ENCODE results near the gene DSG2. TPM values are rescaled to one million over a fixed set of nuclear protein-coding genes. Genes with fewer than 3 reads are reported as not detected.
"Not testable (repeated sequence)": the region's sequence is repeated elsewhere in the genome, so short reads cannot be mapped to it uniquely, and the experiment has no call there.

Gene DSG2
- total RNA-seq, 4 donors from 2014 or later: 1.2 to 6.2 (median 2.9) TPM

DNA sequence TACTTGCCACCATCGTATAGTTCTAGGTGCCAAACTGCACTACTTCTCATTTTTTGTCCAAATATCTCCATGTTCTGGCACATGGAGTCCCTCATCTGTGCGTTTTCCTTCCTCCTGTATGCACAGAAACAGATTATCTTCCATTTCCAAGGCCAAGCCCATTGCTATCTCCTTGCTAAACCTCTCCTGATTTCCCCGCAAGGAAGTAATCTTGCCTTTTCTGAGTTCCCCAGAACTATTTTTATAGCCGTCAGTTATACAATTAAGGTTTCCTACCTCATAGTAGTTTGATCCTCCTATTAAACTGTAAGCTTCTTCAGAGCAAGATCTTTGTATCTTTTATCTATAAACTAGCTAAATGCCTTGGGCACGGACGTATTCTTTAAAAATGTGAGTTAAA lies 7.2 kb downstream of the DSG2 start:
- Histone ChIP-seq H3K4me3 (no peak overlapping the region), H3K27me3 (peaks cover 0 to 5% (median 1%) of the 10 kb centered on the region in 4 donors), H3K27ac (replicated peaks in 1 of 4) (no peak overlapping the region), H3K36me3 (no peaks in the 10 kb centered on the region), H3K4me1 (no peaks in the 10 kb centered on the region), H3K9me3 (no peaks in the 10 kb centered on the region)
- intact Hi-C loops (cut with DNase I): no loop called here
- TF ChIP-seq, protein P1, sequence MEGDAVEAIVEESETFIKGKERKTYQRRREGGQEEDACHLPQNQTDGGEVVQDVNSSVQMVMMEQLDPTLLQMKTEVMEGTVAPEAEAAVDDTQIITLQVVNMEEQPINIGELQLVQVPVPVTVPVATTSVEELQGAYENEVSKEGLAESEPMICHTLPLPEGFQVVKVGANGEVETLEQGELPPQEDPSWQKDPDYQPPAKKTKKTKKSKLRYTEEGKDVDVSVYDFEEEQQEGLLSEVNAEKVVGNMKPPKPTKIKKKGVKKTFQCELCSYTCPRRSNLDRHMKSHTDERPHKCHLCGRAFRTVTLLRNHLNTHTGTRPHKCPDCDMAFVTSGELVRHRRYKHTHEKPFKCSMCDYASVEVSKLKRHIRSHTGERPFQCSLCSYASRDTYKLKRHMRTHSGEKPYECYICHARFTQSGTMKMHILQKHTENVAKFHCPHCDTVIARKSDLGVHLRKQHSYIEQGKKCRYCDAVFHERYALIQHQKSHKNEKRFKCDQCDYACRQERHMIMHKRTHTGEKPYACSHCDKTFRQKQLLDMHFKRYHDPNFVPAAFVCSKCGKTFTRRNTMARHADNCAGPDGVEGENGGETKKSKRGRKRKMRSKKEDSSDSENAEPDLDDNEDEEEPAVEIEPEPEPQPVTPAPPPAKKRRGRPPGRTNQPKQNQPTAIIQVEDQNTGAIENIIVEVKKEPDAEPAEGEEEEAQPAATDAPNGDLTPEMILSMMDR (IDR thresholded peaks at IDR 0.05): no peak
- no peak for TF ChIP-seq POLR2AphosphoS5 (IDR thresholded peaks at IDR 0.05)
- WGBS: 74% methylated on average over 6 of the region's 6 CpGs
- no peak for DNase-seq (ENCODE audit: extremely low spot score)

DNA sequence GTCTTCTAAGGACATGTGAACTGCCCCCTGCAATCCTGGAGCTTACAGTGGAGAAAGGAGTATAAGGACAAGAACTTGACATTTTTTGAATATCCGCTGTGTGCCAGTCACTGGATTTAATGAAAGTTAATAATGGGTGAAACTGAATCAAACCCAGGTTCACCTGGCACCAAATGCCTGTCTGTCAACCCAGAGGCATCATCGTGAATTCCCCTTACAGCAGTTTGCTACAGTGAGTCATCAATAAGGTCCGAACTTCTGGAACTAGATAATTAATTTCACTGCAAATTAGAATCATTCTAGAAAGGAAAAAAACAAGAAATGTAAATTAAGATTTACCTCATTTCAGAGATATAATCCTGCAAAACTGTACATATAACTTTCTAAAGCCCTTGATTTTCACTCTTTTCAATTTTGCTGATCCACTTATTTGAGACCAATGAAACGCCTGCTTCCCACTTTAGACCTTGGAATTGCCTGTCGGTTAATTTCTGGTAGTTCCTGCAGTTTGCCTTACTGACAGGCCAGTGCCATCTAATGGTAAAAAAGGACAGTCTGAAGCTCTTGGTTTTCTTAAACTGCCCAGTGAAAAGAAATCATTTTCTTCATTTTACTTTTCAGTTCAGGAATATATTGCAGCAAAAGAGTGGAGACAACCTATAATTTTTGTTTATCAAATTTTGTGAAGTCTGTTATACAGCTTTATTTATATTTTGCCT lies 8.2 kb downstream of the DSG2 start:
- Histone ChIP-seq H3K4me3 (no peak overlapping the region), H3K27ac (replicated peaks in 1 of 4) (no peak overlapping the region), H3K27me3 (peaks cover 0 to 5% (median 0%) of the 10 kb centered on the region in 4 donors), H3K9me3 (no peaks in the 10 kb centered on the region), H3K36me3 (no peaks in the 10 kb centered on the region), H3K4me1 (no peaks in the 10 kb centered on the region)
- DNase-seq (ENCODE audit: extremely low spot score): no peak
- intact Hi-C loops (cut with DNase I): no loop called here
- TF ChIP-seq POLR2A (IDR thresholded peaks at IDR 0.05; ENCODE audit: low read depth): no peak
- TF ChIP-seq EP300 (IDR thresholded peaks at IDR 0.05): no peak
- TF ChIP-seq, protein P1 (IDR thresholded peaks at IDR 0.05): no peak
- no peak for TF ChIP-seq POLR2AphosphoS5 (IDR thresholded peaks at IDR 0.05)
- 70% methylated on average over 5 of the region's 5 CpGs for WGBS

DNA sequence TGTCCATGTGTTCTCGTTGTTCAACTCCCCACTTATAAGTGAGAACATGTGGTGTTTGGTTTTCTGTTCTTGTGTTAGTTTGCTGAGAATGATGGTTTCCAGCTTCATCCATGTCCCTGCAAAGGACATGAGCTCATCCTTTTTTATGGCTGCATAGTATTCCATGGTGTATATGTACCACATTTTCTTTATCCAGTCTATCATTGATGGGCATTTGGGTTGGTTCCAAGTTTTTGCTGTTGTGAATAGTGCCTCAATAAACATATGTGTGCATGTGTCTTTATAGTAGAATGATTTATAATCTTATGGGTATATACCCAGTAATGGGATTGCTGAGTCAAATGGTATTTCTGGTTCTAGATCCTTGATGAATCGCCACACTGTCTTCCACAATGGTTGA lies 9.1 kb downstream of the DSG2 start:
- WGBS: 87% methylated on average over 2 of the region's 2 CpGs
- H3K27ac ChIP-seq (replicated peaks in 1 of 4); H3K9me3 ChIP-seq; H3K4me3 ChIP-seq; H3K27me3 ChIP-seq; intact Hi-C loops (cut with DNase I); DNase-seq (ENCODE audit: extremely low spot score); H3K36me3 ChIP-seq; H3K4me1 ChIP-seq: not testable (repeated sequence)

DNA sequence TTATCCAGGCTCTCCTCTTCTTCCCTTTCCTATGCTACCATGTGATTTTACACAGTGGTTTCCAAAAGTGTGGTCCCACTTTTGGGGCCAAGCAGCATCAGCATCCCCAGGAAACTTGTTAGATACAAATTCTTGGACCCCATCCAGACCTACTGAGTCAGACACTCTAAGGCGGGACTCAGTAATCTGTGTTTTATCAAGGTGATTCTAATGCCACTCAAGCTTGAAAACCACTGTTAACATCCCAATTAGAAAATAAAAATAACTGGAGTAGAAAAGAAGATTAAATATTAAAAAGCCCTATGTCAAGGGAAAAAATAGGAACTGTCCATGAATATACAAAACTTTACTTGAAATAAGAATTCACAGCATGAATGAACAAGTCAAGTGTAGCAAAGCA lies 10.8 kb downstream of the DSG2 start:
- Histone ChIP-seq H3K36me3 (no peaks in the 10 kb centered on the region), H3K4me3 (no peak overlapping the region), H3K27ac (replicated peaks in 1 of 4) (no peak overlapping the region), H3K9me3 (no peaks in the 10 kb centered on the region), H3K27me3 (peaks cover 0 to 5% (median 0%) of the 10 kb centered on the region in 4 donors), H3K4me1 (no peaks in the 10 kb centered on the region)
- DNase-seq (ENCODE audit: extremely low spot score): no peak
- WGBS: 82% methylated on average over 1 of the region's 1 CpG
- intact Hi-C loops (cut with DNase I): no loop called here
- TF ChIP-seq POLR2AphosphoS5 (IDR thresholded peaks at IDR 0.05) (no peak), POLR2A (IDR thresholded peaks at IDR 0.05; ENCODE audit: low read depth) (no peak), EP300 (IDR thresholded peaks at IDR 0.05) (no peak)
- TF ChIP-seq, protein P1 (IDR thresholded peaks at IDR 0.05): no peak

DNA sequence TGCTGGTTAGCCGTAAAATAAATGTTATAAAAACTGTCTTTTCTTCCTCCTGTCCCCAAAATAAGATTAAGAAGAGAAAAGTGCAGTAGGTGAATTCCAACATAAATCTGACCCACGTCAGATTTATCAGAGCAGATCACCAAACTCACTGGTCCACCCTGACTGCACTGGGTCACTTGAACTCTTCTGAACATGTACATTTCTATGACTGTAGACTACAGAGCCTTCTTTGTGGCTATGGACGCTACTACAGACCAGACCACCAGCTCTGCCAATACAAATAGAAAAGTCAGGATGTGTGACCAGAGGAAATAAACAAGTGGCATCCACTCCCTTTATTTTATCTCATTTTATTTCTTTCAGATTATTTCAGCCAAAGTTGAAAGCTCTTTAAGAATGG lies 11.6 kb downstream of the DSG2 start:
- H3K27me3 ChIP-seq: peaks cover 0 to 5% (median 0%) of the 10 kb centered on the region in 4 donors
- H3K36me3 ChIP-seq: no peaks in the 10 kb centered on the region
- no peak overlapping the region for H3K4me3 ChIP-seq
- H3K9me3 ChIP-seq: no peaks in the 10 kb centered on the region
- DNase-seq (ENCODE audit: extremely low spot score): no peak
- no peak overlapping the region for H3K27ac ChIP-seq (replicated peaks in 1 of 4)
- intact Hi-C loops (cut with DNase I): no loop called here
- WGBS: 87% methylated on average over 3 of the region's 3 CpGs
- TF ChIP-seq POLR2A (IDR thresholded peaks at IDR 0.05; ENCODE audit: low read depth): no peak
- TF ChIP-seq, protein P1 (IDR thresholded peaks at IDR 0.05): no peak
- TF ChIP-seq POLR2AphosphoS5 (IDR thresholded peaks at IDR 0.05): no peak
- no peak for TF ChIP-seq EP300 (IDR thresholded peaks at IDR 0.05)
- H3K4me1 ChIP-seq: no peaks in the 10 kb centered on the region

Measured in esophagus muscularis mucosa (tissue), 4 donors.